Esophagus muscularis mucosa (tissue), 4 donors: ENCODE results near the gene TADA3. TPM values are rescaled to one million over a fixed set of nuclear protein-coding genes. Genes with fewer than 3 reads are reported as not detected.

ENCODE experiments used
- DNase-seq: peaks from one replicate; pipeline ENCODE4 v3.0.0-alpha.2; 2017; ENCODE audit errors: extremely low spot score
- H3K27ac ChIP-seq, 4 donors: fragments of 200-600 bp; sonication (generic); replicated peaks in 1 of 4; 1 replicate in 3 of 4; 2 replicates in 1 of 4; pipeline ENCODE4 v1.5.1; 2016 to 2019; ENCODE audit warnings: mild to moderate bottlenecking in 1 of 4
- H3K27me3 ChIP-seq, 4 donors: fragments of 200-600 bp; sonication (generic); one replicate each; pipeline versions ENCODE4 v1.5.1 to v1.6.0; 2016 to 2019
- H3K36me3 ChIP-seq, 4 donors: fragments of 200-600 bp; sonication (generic); one replicate each; pipeline ENCODE4 v1.5.1; 2016 to 2019
- H3K4me1 ChIP-seq, 4 donors: fragments of 200-600 bp; sonication (generic); one replicate each; pipeline ENCODE4 v1.5.1; 2016 to 2019
- H3K4me3 ChIP-seq, 4 donors: fragments of 200-600 bp; sonication (generic); 1 replicate in 2 of 4; 2 replicates in 2 of 4; pipeline ENCODE4 v1.5.1; 2016 to 2019; ENCODE audit warnings: mild to moderate bottlenecking in 4 of 4, moderate library complexity in 1 of 4
- H3K9me3 ChIP-seq, 4 donors: fragments of 200-600 bp; sonication (generic); 1 replicate in 3 of 4; 2 replicates in 1 of 4; pipeline ENCODE4 v1.5.1; 2016 to 2019
- CTCF ChIP-seq, 3 experiments: fragments of 200-600 bp in 2 of 3; fragments of 450-650 bp in 1 of 3; sonication (generic) in 2 of 3; IDR thresholded peaks; one replicate each; pipeline ENCODE4 v1.5.1; 2017 to 2019; ENCODE audit warnings: antibody characterized with exemption in 3 of 3, mild to moderate bottlenecking in 2 of 3, moderate library complexity in 1 of 3
- EP300 ChIP-seq: sonication (generic); formaldehyde crosslinking; IDR thresholded peaks from one replicate; pipeline ENCODE4 v1.6.1; 2017; ENCODE audit warnings: antibody characterized with exemption
- POLR2A ChIP-seq: fragments of 450-650 bp; IDR thresholded peaks from one replicate; pipeline ENCODE4 v1.6.1; 2017; ENCODE audit warnings: antibody characterized with exemption, moderate library complexity, mild to moderate bottlenecking, low read depth
- POLR2AphosphoS5 ChIP-seq, 2 donors: sonication (generic); formaldehyde crosslinking; IDR thresholded peaks; one replicate each; pipeline ENCODE4 v1.6.1; 2017; ENCODE audit warnings: antibody characterized with exemption in 2 of 2
- WGBS: methylation state at CpG from one replicate; pipeline ENCODE4 v1.1.5; 2018; 5-methylcytosine and 5-hydroxymethylcytosine counted together
- intact Hi-C: fragments of 100-400 bp; cut with DNase I; formaldehyde crosslinking; loops from one replicate; pipeline ENCODE4 v1.15.1; 2023
- total RNA-seq, 4 donors: library from RNA; depleted of rRNA; stranded (reverse); fragments of >200 nt; gene quantifications; one replicate each; pipeline versions ENCODE4 v1.1.0 to v1.2.1, GENCODE V29; 2016

Gene TADA3
- total RNA-seq, 4 donors from 2014 or later: 64.4 to 80.9 (median 74.6) TPM

GRCh38 chr3:9795207-9795606, 2.9 kb upstream of the TADA3 start:
- no peak for DNase-seq
- Histone ChIP-seq H3K4me1 (peaks cover 22 to 62% (median 50%) of the 10 kb centered on the region in 4 donors), H3K27me3 (no peaks in the 10 kb centered on the region), H3K9me3 (no peaks in the 10 kb centered on the region), H3K27ac (no peak overlapping the region), H3K36me3 (peaks cover 29 to 56% (median 48%) of the 10 kb centered on the region in 4 donors), H3K4me3 (no peak overlapping the region)
- 71% methylated on average over 5 of the region's 5 CpGs for WGBS
- TF ChIP-seq POLR2A (no peak), EP300 (no peak), CTCF (IDR thresholded peaks at IDR 0.05) (no peak), POLR2AphosphoS5 (IDR thresholded peaks at IDR 0.05) (no peak)
- intact Hi-C loops: no loop called here

GRCh38 chr3:9794400-9794799, 2.1 kb upstream of the TADA3 start:
- Histone ChIP-seq H3K36me3 (peaks cover 25 to 56% (median 46%) of the 10 kb centered on the region in 4 donors), H3K9me3 (no peaks in the 10 kb centered on the region), H3K27me3 (no peaks in the 10 kb centered on the region), H3K4me1 (peaks cover 22 to 62% (median 50%) of the 10 kb centered on the region in 4 donors), H3K27ac (no peak overlapping the region), H3K4me3 (peak overlapping the region in 1 of 4 donors; percentile 96)
- no peak for DNase-seq
- WGBS: 91% methylated on average over 11 of the region's 11 CpGs
- no peak for TF ChIP-seq CTCF (IDR thresholded peaks at IDR 0.05)
- TF ChIP-seq POLR2AphosphoS5 (IDR thresholded peaks at IDR 0.05): no peak
- TF ChIP-seq POLR2A: no peak
- TF ChIP-seq EP300: no peak
- intact Hi-C loops: loop anchor here (5.0 kb wide), 2 partner anchors 42 to 77 kb away; no protein-coding TSS in a partner anchor

- intact Hi-C loops: loop anchor here (5.0 kb wide), 2 partner anchors 41 to 76 kb away; no protein-coding TSS in a partner anchor
- Histone ChIP-seq H3K27me3 (no peaks in the 10 kb centered on the region), H3K4me3 (peak overlapping the region; percentile 74 to 96 (median 92)), H3K4me1 (peaks cover 22 to 62% (median 50%) of the 10 kb centered on the region in 4 donors), H3K27ac (peak overlapping the region; percentile 94 to 98 (median 97)), H3K36me3 (peaks cover 22 to 56% (median 43%) of the 10 kb centered on the region in 4 donors), H3K9me3 (no peaks in the 10 kb centered on the region)
- 0% methylated on average over 21 of the region's 23 CpGs for WGBS
- no peak for DNase-seq
- TF ChIP-seq CTCF (IDR thresholded peaks at IDR 0.05) (no peak), POLR2A (peak; percentile 70), EP300 (no peak), POLR2AphosphoS5 (IDR thresholded peaks at IDR 0.05) (no peak)
Observed at GRCh38 chr3:9793161-9793781, 998 bp upstream of the TADA3 start.

GRCh38 chr3:9791790-9792404, 376 bp downstream of the TADA3 start:
- Histone ChIP-seq H3K27ac (peak overlapping the region; percentile 94 to 98 (median 97)), H3K36me3 (peaks cover 22 to 58% (median 39%) of the 10 kb centered on the region in 4 donors), H3K9me3 (no peaks in the 10 kb centered on the region), H3K4me1 (peaks cover 22 to 54% (median 50%) of the 10 kb centered on the region in 4 donors), H3K27me3 (no peaks in the 10 kb centered on the region), H3K4me3 (peak overlapping the region; percentile 74 to 96 (median 92))
- DNase-seq: no peak
- no peak for TF ChIP-seq POLR2A
- no peak for TF ChIP-seq CTCF (IDR thresholded peaks at IDR 0.05)
- no peak for TF ChIP-seq EP300
- TF ChIP-seq POLR2AphosphoS5 (IDR thresholded peaks at IDR 0.05): no peak
- intact Hi-C loops: loop anchor here (2.0 to 5.0 kb wide), 3 partner anchors 17 to 75 kb away; no protein-coding TSS in a partner anchor
- 16% methylated on average over 12 of the region's 14 CpGs for WGBS
